Muscle layer of colon (tissue), 2 donors: ENCODE data around the gene DBF4.
"Not testable (repeated sequence)": the region's sequence is repeated elsewhere in the genome, so short reads cannot be mapped to it uniquely, and the experiment has no call there.

Experiments
- H3K27ac ChIP-seq: one replicate; pipeline ENCODE4 v1.7.0; 2013; ENCODE audit warnings: low read depth, mild to moderate bottlenecking, low read length, moderate library complexity
- H3K27me3 ChIP-seq, 2 donors: one replicate each; pipeline ENCODE4 v1.7.0; 2013; ENCODE audit warnings: low read length in 2 of 2, mild to moderate bottlenecking in 2 of 2; ENCODE audit not compliant: insufficient read depth in 2 of 2, control insufficient read depth in 1 of 2
- H3K36me3 ChIP-seq: one replicate; pipeline ENCODE4 v1.7.0; 2013; ENCODE audit warnings: mild to moderate bottlenecking, low read length; ENCODE audit not compliant: insufficient read depth
- H3K4me1 ChIP-seq: one replicate; pipeline ENCODE4 v1.7.0; 2013; ENCODE audit warnings: mild to moderate bottlenecking, low read length; ENCODE audit not compliant: insufficient read depth
- H3K4me3 ChIP-seq, 2 donors: one replicate each; pipeline ENCODE4 v1.7.0; 2013; ENCODE audit warnings: low read length in 2 of 2, low read depth in 1 of 2, mild to moderate bottlenecking in 1 of 2, moderate library complexity in 1 of 2
- H3K9ac ChIP-seq: one replicate; pipeline ENCODE4 v1.7.0; 2013; ENCODE audit warnings: low read length
- H3K9me3 ChIP-seq: one replicate; pipeline ENCODE4 v1.7.0; 2013; ENCODE audit warnings: mild to moderate bottlenecking, low read length
- donor health status: abdominal sarcoma.
- donor health status: Adenocarcinoma of cecum.

Gene DBF4

GRCh38 chr7:87933953-87934698 is 57.8 kb downstream of the DBF4 start, which contains the start of gene ADAM22:
TSS of gene ADAM22 (plus strand) at chr7:87934251. CDS start at chr7:87934466, 215 bp downstream.
- no peaks in the 10 kb centered on the region for H3K27me3 ChIP-seq
- H3K27ac ChIP-seq, result peak within 1 kb of the TSS; percentile 14
- H3K4me1 ChIP-seq, result peaks cover 9% of the 10 kb centered on the region
- H3K9ac ChIP-seq, result no peak within 1 kb of the TSS
- H3K4me3 ChIP-seq, result peak within 1 kb of the TSS; percentile 52 to 68
- H3K9me3 ChIP-seq, result no peaks in the 10 kb centered on the region
- H3K36me3 ChIP-seq, result no peaks in the 10 kb centered on the region

- H3K9ac ChIP-seq, result no peak overlapping the region
- H3K36me3 ChIP-seq, result no peaks in the 10 kb centered on the region
- H3K27ac ChIP-seq, result no peak overlapping the region
- H3K4me3 ChIP-seq, result peak overlapping the region; percentile 52 to 68
- no peaks in the 10 kb centered on the region for H3K27me3 ChIP-seq
- peaks cover 9% of the 10 kb centered on the region for H3K4me1 ChIP-seq
- H3K9me3 ChIP-seq, result no peaks in the 10 kb centered on the region
Observed at GRCh38 chr7:87934699-87935383, 58.5 kb downstream of the DBF4 start.

GRCh38 chr7:87935384-87935706 is 59.1 kb downstream of the DBF4 start:
- H3K9me3 ChIP-seq, result no peaks in the 10 kb centered on the region
- H3K9ac ChIP-seq, result no peak overlapping the region
- peaks cover 9% of the 10 kb centered on the region for H3K4me1 ChIP-seq
- H3K27ac ChIP-seq, result no peak overlapping the region
- H3K36me3 ChIP-seq, result no peaks in the 10 kb centered on the region
- no peaks in the 10 kb centered on the region for H3K27me3 ChIP-seq
- H3K4me3 ChIP-seq, result peak overlapping the region; percentile 52 to 68

GRCh38 chr7:87941138-87941537 is 64.8 kb downstream of the DBF4 start:
- H3K36me3 ChIP-seq, result no peaks in the 10 kb centered on the region

GRCh38 chr7:87944547-87944946 is 68.3 kb downstream of the DBF4 start:
- Histone ChIP-seq H3K9me3 (no peaks in the 10 kb centered on the region), H3K4me3 (no peak overlapping the region), H3K4me1 (no peaks in the 10 kb centered on the region), H3K27ac (no peak overlapping the region), H3K36me3 (no peaks in the 10 kb centered on the region), H3K27me3 (no peaks in the 10 kb centered on the region), H3K9ac (no peak overlapping the region)

More at GRCh38 chr7:87941138-87941537, 64.8 kb downstream of the DBF4 start:
- Histone ChIP-seq H3K9ac (no peak overlapping the region), H3K27me3 (no peaks in the 10 kb centered on the region), H3K9me3 (no peaks in the 10 kb centered on the region), H3K4me1 (no peaks in the 10 kb centered on the region), H3K4me3 (no peak overlapping the region), H3K27ac (no peak overlapping the region)

GRCh38 chr7:87945926-87946325 is 69.6 kb downstream of the DBF4 start:
- H3K4me3 ChIP-seq, H3K4me1 ChIP-seq, H3K9me3 ChIP-seq, H3K9ac ChIP-seq, H3K27ac ChIP-seq, H3K36me3 ChIP-seq, H3K27me3 ChIP-seq: not testable (repeated sequence)

GRCh38 chr7:87948371-87948770 is 72.1 kb downstream of the DBF4 start:
- no peak overlapping the region for H3K27ac ChIP-seq
- no peaks in the 10 kb centered on the region for H3K36me3 ChIP-seq
- no peaks in the 10 kb centered on the region for H3K9me3 ChIP-seq
- H3K9ac ChIP-seq, result no peak overlapping the region
- H3K4me3 ChIP-seq, result no peak overlapping the region
- H3K27me3 ChIP-seq, result no peaks in the 10 kb centered on the region
- H3K4me1 ChIP-seq, result no peaks in the 10 kb centered on the region
